Keratinocyte (primary cell): ENCODE results near the gene LRRC15.

ENCODE experiments used
- EZH2 ChIP-seq: IDR thresholded peaks from one replicate; pipeline ENCODE4 v1.6.1; 2012; ENCODE audit warnings: inconsistent platforms, mild to moderate bottlenecking, low read length, moderate library complexity
- TF ChIP-seq, protein P1 (sequence below), 3 experiments: IDR thresholded peaks in 1 of 3; conservative IDR thresholded peaks in 1 of 3; optimal IDR thresholded peaks in 1 of 3; 2 replicates in 2 of 3; 3 replicates in 1 of 3; pipeline versions ENCODE3 to v1.5.1; 2011; ENCODE audit warnings: low read length in 3 of 3, mild to moderate bottlenecking in 3 of 3, moderate library complexity in 2 of 3, control low read depth in 1 of 3, inconsistent platforms in 1 of 3; ENCODE audit not compliant: insufficient read depth in 2 of 3; ENCODE audit errors: extremely low read depth in 1 of 3

DNA sequence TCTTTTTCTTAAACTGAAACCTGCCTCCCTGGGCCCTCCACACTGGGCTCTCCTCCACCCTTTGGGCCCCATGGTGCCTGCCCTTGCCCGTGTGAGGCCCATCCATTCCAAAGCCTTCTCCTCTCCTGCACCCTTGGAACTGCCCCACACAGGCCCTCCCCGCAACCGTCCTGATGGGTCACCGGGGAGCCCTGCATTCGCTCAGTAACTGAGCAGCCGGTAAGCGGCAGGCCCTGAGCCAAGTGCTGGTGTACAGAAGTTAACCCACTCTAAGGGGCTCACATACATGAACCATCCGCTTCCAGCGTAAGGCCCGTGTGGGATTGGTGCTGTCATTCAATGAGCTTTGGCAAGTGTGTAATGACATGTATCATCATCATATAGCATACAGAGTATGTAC lies 5.4 kb upstream of the LRRC15 start:
- no peak for TF ChIP-seq EZH2
- TF ChIP-seq, protein P1, sequence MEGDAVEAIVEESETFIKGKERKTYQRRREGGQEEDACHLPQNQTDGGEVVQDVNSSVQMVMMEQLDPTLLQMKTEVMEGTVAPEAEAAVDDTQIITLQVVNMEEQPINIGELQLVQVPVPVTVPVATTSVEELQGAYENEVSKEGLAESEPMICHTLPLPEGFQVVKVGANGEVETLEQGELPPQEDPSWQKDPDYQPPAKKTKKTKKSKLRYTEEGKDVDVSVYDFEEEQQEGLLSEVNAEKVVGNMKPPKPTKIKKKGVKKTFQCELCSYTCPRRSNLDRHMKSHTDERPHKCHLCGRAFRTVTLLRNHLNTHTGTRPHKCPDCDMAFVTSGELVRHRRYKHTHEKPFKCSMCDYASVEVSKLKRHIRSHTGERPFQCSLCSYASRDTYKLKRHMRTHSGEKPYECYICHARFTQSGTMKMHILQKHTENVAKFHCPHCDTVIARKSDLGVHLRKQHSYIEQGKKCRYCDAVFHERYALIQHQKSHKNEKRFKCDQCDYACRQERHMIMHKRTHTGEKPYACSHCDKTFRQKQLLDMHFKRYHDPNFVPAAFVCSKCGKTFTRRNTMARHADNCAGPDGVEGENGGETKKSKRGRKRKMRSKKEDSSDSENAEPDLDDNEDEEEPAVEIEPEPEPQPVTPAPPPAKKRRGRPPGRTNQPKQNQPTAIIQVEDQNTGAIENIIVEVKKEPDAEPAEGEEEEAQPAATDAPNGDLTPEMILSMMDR (optimal IDR thresholded peaks at IDR 0.05 in 1 of 3, IDR thresholded peaks at IDR 0.05 in 1 of 3, conservative IDR thresholded peaks at IDR 0.05 in 1 of 3; ENCODE audit: extremely low read depth in 1 of 3, insufficient read depth in 2 of 3, low read length in 3 of 3): no peak
